Daoy (cell line): ENCODE measurements around the gene ARHGDIG. TPM values are rescaled to one million over a fixed set of nuclear protein-coding genes. Genes with fewer than 3 reads are reported as not detected.
"Not testable (repeated sequence)": the region's sequence is repeated elsewhere in the genome, so short reads cannot be mapped to it uniquely, and the experiment has no call there.

Experiments used
- DNase-seq: peaks from one replicate; pipeline ENCODE4 v3.0.0-alpha.2; 2015; ENCODE audit warnings: low read depth
- total RNA-seq: library from RNA; depleted of rRNA; stranded (reverse); fragments of >200 nt; shearing (Covaris generic); gene quantifications from 2 replicates; pipeline ENCODE4 v1.2.3, GENCODE V29; 2014; rRNA removed

The ARHGDIG gene
- total RNA-seq, 1 experiment from 2014 or later, result not detected

- no peak for DNase-seq
Observed at GRCh38 chr16:325375-326145, 45.2 kb downstream of the ARHGDIG start.

GRCh38 chr16:330741-331140, 50.4 kb downstream of the ARHGDIG start:
- no peak for DNase-seq

GRCh38 chr16:331181-331814, 50.9 kb downstream of the ARHGDIG start:
- not testable (repeated sequence) for DNase-seq

Other genes starting within 250 kb of the ARHGDIG start
- 3.2 and 10.8 TPM in 2 replicates for gene POLR3K, start 227.0 kb upstream of the ARHGDIG start, total RNA-seq
- gene SNRNP25, start 226.8 kb upstream of the ARHGDIG start, total RNA-seq, result 24.3 and 30.8 TPM in 2 replicates
- gene RHBDF1, start 208.0 kb upstream of the ARHGDIG start, total RNA-seq, result 4.7 and 9.3 TPM in 2 replicates
- 55.8 and 72.2 TPM in 2 replicates for gene MPG, start 202.4 kb upstream of the ARHGDIG start, total RNA-seq
- gene NPRL3, start 141.9 kb upstream of the ARHGDIG start, total RNA-seq, result 2.6 and 3.3 TPM in 2 replicates
- not detected in 2 replicates for gene HBZ, start 127.9 kb upstream of the ARHGDIG start, total RNA-seq
- not detected in 2 replicates for gene HBM, start 114.6 kb upstream of the ARHGDIG start, total RNA-seq
- 3.5 TPM in 1 of 2 replicates, not detected in the other for gene HBA2, start 107.7 kb upstream of the ARHGDIG start, total RNA-seq
- not detected in 2 replicates for gene HBA1, start 103.9 kb upstream of the ARHGDIG start, total RNA-seq
- gene HBQ1, start 100.1 kb upstream of the ARHGDIG start, total RNA-seq, result not detected in 2 replicates
- gene LUC7L, start 51.1 kb upstream of the ARHGDIG start, total RNA-seq, result 35.5 and 42.3 TPM in 2 replicates
- 25.8 and 29.1 TPM in 2 replicates for gene FAM234A, start 45.8 kb upstream of the ARHGDIG start, total RNA-seq
- gene RGS11, start 4.6 kb upstream of the ARHGDIG start, total RNA-seq, result 0.06 TPM in 1 of 2 replicates, not detected in the other
- 0.46 TPM in 1 of 2 replicates, not detected in the other for gene PDIA2, start 2.6 kb downstream of the ARHGDIG start, total RNA-seq
- gene AXIN1, start 72.1 kb downstream of the ARHGDIG start, total RNA-seq, result 18.1 and 19.3 TPM in 2 replicates
- 128 and 141 TPM in 2 replicates for gene MRPL28, start 89.9 kb downstream of the ARHGDIG start, total RNA-seq
- 12.1 and 22.1 TPM in 2 replicates for gene PGAP6, start 101.4 kb downstream of the ARHGDIG start, total RNA-seq
- gene NME4, start 116.6 kb downstream of the ARHGDIG start, total RNA-seq, result 35.6 and 39.9 TPM in 2 replicates
- 1.3 and 4.2 TPM in 2 replicates for gene DECR2, start 121.3 kb downstream of the ARHGDIG start, total RNA-seq
- gene RAB11FIP3, start 145.1 kb downstream of the ARHGDIG start, total RNA-seq, result 6.2 and 10.4 TPM in 2 replicates
- gene CAPN15, start 247.1 kb downstream of the ARHGDIG start, total RNA-seq, result 23.3 and 23.4 TPM in 2 replicates